Measurements from ENCODE around the gene WDR49. TPM values are rescaled to one million over a fixed set of nuclear protein-coding genes. Genes with fewer than 3 reads are reported as not detected.

WDR49 gene
- polyA plus RNA-seq, 6 donors from 2014 or later: 0.17 to 1.1 (median 0.43) TPM; not detected in 2

- no peak for ATAC-seq (ENCODE audit: low read depth in 2 of 2)
- H3K27me3 Mint-ChIP-seq: no peaks in the 10 kb centered on the region
- no peak overlapping the region for H3K4me3 Mint-ChIP-seq
- H3K36me3 Mint-ChIP-seq: no peaks in the 10 kb centered on the region
- H3K9me3 Mint-ChIP-seq: peaks cover 0 to 1% (median 0%) of the 10 kb centered on the region in 7 donors
- no peak overlapping the region for H3K27ac Mint-ChIP-seq
- DNase-seq: no peak
- no peaks in the 10 kb centered on the region for H3K4me1 Mint-ChIP-seq
Measured at GRCh38 chr3:167606836-167607235, 46.9 kb downstream of the WDR49 start.

DNA sequence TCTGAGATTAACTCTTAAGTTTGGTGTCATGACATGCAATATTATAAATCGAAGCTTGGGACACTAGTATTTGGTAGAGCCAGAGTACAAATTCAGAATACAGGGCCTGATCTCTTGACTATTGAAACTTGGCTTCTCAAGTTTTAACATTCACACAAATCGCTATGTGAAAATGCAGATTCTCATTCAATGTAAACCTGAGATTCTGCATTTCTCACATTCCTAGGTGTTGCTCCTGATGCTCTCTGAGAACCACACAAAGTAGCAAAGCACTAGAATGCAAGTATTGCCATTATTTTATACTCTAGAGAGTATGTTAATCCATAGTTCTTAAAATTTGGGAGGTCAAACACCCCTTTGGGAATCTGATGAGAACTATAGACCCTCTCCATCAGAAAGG, 47.9 kb downstream of the WDR49 start:
- Mint-ChIP-seq H3K4me1 (no peaks in the 10 kb centered on the region), H3K36me3 (no peaks in the 10 kb centered on the region), H3K9me3 (no peaks in the 10 kb centered on the region), H3K27me3 (no peaks in the 10 kb centered on the region), H3K4me3 (no peak overlapping the region), H3K27ac (no peak overlapping the region)
- DNase-seq (no peak), ATAC-seq (ENCODE audit: low read depth in 2 of 2) (no peak)

- H3K4me1 Mint-ChIP-seq: no peaks in the 10 kb centered on the region
- no peaks in the 10 kb centered on the region for H3K36me3 Mint-ChIP-seq
- no peak overlapping the region for H3K4me3 Mint-ChIP-seq
- peaks cover 0 to 8% (median 4%) of the 10 kb centered on the region in 7 donors for H3K9me3 Mint-ChIP-seq
- H3K27ac Mint-ChIP-seq: no peak overlapping the region
- DNase-seq: no peak
- no peak for ATAC-seq (ENCODE audit: low read depth in 2 of 2)
- no peaks in the 10 kb centered on the region for H3K27me3 Mint-ChIP-seq
Measured at GRCh38 chr3:167602041-167602440, 51.7 kb downstream of the WDR49 start.

DNA sequence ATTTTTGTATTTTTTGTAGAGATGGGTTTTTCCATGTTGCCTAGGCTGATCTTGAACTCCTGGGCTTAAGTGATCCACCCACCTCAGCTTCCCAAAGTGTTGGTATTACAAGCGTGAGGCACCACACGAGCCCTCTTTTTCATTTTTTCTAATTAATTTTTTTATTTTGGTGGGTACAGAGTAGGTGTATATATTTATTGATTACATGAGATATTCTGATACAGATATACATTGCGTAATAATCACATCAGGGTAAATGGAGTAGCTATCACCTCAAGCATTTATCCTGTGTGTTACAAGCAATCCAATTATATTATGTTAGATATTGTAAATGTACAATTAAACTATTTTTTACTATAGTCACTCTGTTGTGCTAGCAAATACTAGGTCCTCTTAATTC, 66.1 kb downstream of the WDR49 start:
- ATAC-seq (ENCODE audit: low read depth in 2 of 2): no peak
- Mint-ChIP-seq H3K27ac (no peak overlapping the region), H3K36me3 (no peaks in the 10 kb centered on the region), H3K27me3 (no peaks in the 10 kb centered on the region), H3K9me3 (peaks cover 0 to 5% (median 0%) of the 10 kb centered on the region in 7 donors), H3K4me3 (peak overlapping the region in 1 of 8 donors; percentile 31), H3K4me1 (no peaks in the 10 kb centered on the region)
- DNase-seq: no peak

- H3K9me3 Mint-ChIP-seq: peaks cover 0 to 3% (median 0%) of the 10 kb centered on the region in 7 donors
- H3K27ac Mint-ChIP-seq: no peak overlapping the region
- H3K36me3 Mint-ChIP-seq: no peaks in the 10 kb centered on the region
- DNase-seq (no peak), ATAC-seq (ENCODE audit: low read depth in 2 of 2) (no peak)
- H3K4me1 Mint-ChIP-seq: no peaks in the 10 kb centered on the region
- H3K4me3 Mint-ChIP-seq: no peak overlapping the region
- no peaks in the 10 kb centered on the region for H3K27me3 Mint-ChIP-seq
Measured at GRCh38 chr3:167575000-167575600, 78.6 kb downstream of the WDR49 start.

- no peaks in the 10 kb centered on the region for H3K4me1 Mint-ChIP-seq
- no peaks in the 10 kb centered on the region for H3K27me3 Mint-ChIP-seq
- ATAC-seq (ENCODE audit: low read depth in 2 of 2) (no peak), DNase-seq (no peak)
- H3K27ac Mint-ChIP-seq: no peak overlapping the region
- H3K4me3 Mint-ChIP-seq: no peak overlapping the region
- no peaks in the 10 kb centered on the region for H3K36me3 Mint-ChIP-seq
- H3K9me3 Mint-ChIP-seq: no peaks in the 10 kb centered on the region
Measured at GRCh38 chr3:167572991-167573390, 80.8 kb downstream of the WDR49 start.

DNA sequence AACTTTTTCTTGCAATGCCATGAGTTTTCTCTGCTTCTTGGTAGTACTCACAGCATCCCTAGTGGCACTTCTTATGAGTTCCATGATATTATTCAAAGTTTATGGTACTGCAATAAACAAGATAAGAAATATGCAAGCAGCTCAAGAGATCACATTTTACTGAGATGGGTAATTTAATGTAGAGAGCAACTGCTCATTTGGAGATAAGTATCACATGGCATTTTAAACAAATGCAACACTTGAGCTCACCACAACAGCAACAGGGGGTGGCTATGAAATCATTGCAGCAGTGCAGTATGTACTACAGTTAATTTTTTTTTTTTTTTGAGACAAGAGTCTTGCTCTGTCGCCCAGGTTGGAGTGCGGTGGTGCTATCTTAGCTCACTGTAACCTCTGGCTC, 85.1 kb downstream of the WDR49 start:
- no peak overlapping the region for H3K27ac Mint-ChIP-seq
- H3K27me3 Mint-ChIP-seq: no peaks in the 10 kb centered on the region
- H3K4me1 Mint-ChIP-seq: no peaks in the 10 kb centered on the region
- H3K36me3 Mint-ChIP-seq: no peaks in the 10 kb centered on the region
- H3K9me3 Mint-ChIP-seq: peaks cover 0 to 3% (median 0%) of the 10 kb centered on the region in 7 donors
- ATAC-seq (ENCODE audit: low read depth in 2 of 2) (no peak), DNase-seq (no peak)
- no peak overlapping the region for H3K4me3 Mint-ChIP-seq

GRCh38 chr3:167565489-167565888, 88.3 kb downstream of the WDR49 start:
- no peaks in the 10 kb centered on the region for H3K27me3 Mint-ChIP-seq
- no peak for ATAC-seq (ENCODE audit: low read depth in 2 of 2)

DNA sequence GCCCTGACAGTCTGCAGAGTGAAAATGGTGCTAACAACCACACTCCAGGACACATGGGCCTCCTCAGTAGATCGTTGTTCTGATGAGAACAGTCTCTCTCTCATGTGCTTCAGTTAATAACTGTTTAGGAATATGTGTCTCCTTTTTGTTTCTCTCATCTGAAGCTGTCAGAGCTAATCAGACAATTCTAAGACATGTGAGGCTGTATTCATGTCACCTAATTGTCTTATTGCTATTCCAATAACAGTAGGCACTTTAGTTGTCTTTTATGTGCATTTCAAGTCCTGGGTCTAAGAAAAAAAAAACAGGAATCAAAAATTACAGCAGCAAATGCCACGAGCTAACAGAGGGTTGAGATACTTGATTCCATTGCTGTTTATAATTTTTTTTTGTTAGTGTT, 89.1 kb downstream of the WDR49 start:
- no peaks in the 10 kb centered on the region for H3K36me3 Mint-ChIP-seq
- H3K27ac Mint-ChIP-seq: no peak overlapping the region
- H3K27me3 Mint-ChIP-seq: no peaks in the 10 kb centered on the region
- H3K4me1 Mint-ChIP-seq: no peaks in the 10 kb centered on the region
- ATAC-seq (ENCODE audit: low read depth in 2 of 2): no peak
- DNase-seq: no peak
- H3K4me3 Mint-ChIP-seq: no peak overlapping the region
- peaks cover 0 to 3% (median 0%) of the 10 kb centered on the region in 7 donors for H3K9me3 Mint-ChIP-seq

More at GRCh38 chr3:167565489-167565888, 88.3 kb downstream of the WDR49 start:
- no peak for DNase-seq
- Mint-ChIP-seq H3K4me3 (no peak overlapping the region), H3K36me3 (no peaks in the 10 kb centered on the region), H3K4me1 (no peaks in the 10 kb centered on the region), H3K27ac (peak overlapping the region in 1 of 6 donors; percentile 30), H3K9me3 (peaks cover 0 to 3% (median 0%) of the 10 kb centered on the region in 7 donors)

GRCh38 chr3:167559924-167560323, 93.8 kb downstream of the WDR49 start:
- Mint-ChIP-seq H3K36me3 (no peaks in the 10 kb centered on the region), H3K4me1 (no peaks in the 10 kb centered on the region), H3K27ac (no peak overlapping the region), H3K9me3 (peaks cover 0 to 2% (median 0%) of the 10 kb centered on the region in 7 donors), H3K4me3 (no peak overlapping the region), H3K27me3 (no peaks in the 10 kb centered on the region)
- DNase-seq (no peak), ATAC-seq (ENCODE audit: low read depth in 2 of 2) (no peak)

DNA sequence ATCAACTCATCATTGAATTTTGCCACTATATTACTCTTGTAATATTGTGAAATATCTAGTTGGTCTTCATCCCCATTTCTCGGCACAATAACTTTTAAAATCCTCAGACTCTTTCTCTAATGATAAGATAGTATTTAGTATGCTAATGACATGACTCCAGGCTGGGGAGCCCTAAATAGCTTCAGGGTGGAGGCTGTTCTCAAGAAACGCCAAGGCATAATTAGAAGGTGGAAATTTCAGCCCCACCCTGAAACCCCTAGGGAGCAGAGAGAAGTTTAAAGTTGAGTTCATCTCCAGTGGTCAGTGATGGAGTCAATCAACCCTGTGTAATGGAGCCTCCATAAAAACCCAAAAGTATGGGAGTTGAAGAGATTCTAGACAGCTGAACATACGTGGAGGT, 98.8 kb downstream of the WDR49 start:
- DNase-seq (no peak), ATAC-seq (ENCODE audit: low read depth in 2 of 2) (no peak)
- no peak overlapping the region for H3K27ac Mint-ChIP-seq
- no peaks in the 10 kb centered on the region for H3K36me3 Mint-ChIP-seq
- H3K4me3 Mint-ChIP-seq: no peak overlapping the region
- H3K9me3 Mint-ChIP-seq: no peaks in the 10 kb centered on the region
- H3K27me3 Mint-ChIP-seq: no peaks in the 10 kb centered on the region
- H3K4me1 Mint-ChIP-seq: no peaks in the 10 kb centered on the region

GRCh38 chr3:167538081-167538480, 115.7 kb downstream of the WDR49 start:
- peaks cover 0 to 3% of the 10 kb centered on the region in 2 donors for H3K36me3 Mint-ChIP-seq
- DNase-seq (no peak), ATAC-seq (ENCODE audit: low read depth in 2 of 2) (no peak)
- no peaks in the 10 kb centered on the region for H3K27me3 Mint-ChIP-seq
- no peaks in the 10 kb centered on the region for H3K4me1 Mint-ChIP-seq
- H3K4me3 Mint-ChIP-seq: no peak overlapping the region
- H3K9me3 Mint-ChIP-seq: peaks cover 3 to 28% (median 20%) of the 10 kb centered on the region in 7 donors
- H3K27ac Mint-ChIP-seq: no peak overlapping the region

DNA sequence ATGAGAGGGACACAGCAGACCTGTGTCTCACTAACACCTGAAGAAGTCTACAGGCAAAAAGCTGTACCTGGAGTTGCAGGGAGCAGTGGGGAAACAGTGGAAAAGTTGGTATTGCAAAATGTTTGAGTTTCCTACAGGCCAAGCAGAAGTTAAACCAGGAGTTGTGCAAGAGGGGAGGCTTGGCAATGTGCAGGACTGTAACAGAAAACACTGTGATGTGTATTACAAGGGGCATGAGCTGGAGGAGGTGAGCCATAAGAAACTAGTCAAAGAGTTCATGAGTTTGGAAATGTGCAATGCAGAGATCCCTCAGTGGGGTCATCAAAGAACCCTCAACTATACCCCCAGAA, 132.8 kb downstream of the WDR49 start:
- Mint-ChIP-seq H3K9me3 (peaks cover 0 to 12% (median 6%) of the 10 kb centered on the region in 7 donors), H3K27me3 (no peaks in the 10 kb centered on the region), H3K4me3 (no peak overlapping the region), H3K27ac (no peak overlapping the region), H3K4me1 (no peaks in the 10 kb centered on the region), H3K36me3 (no peaks in the 10 kb centered on the region)
- no peak for ATAC-seq (ENCODE audit: low read depth in 2 of 2)
- no peak for DNase-seq

GRCh38 chr3:167520266-167521005, 133.3 kb downstream of the WDR49 start:
- DNase-seq (no peak), ATAC-seq (ENCODE audit: low read depth in 2 of 2) (no peak)
- H3K27me3 Mint-ChIP-seq: no peaks in the 10 kb centered on the region
- no peak overlapping the region for H3K4me3 Mint-ChIP-seq
- H3K9me3 Mint-ChIP-seq: peaks cover 0 to 17% (median 8%) of the 10 kb centered on the region in 7 donors
- no peaks in the 10 kb centered on the region for H3K4me1 Mint-ChIP-seq
- no peaks in the 10 kb centered on the region for H3K36me3 Mint-ChIP-seq
- H3K27ac Mint-ChIP-seq: peak overlapping the region in 1 of 6 donors; percentile 7

Measured in naive B cell (primary cell).